K562 (cell line): Measurements from ENCODE around the gene NUP214. TPM values are rescaled to one million over a fixed set of nuclear protein-coding genes. Genes with fewer than 3 reads are reported as not detected.
A peak's percentile ranks its signal among the peaks of the same experiment; 100 is the strongest.

Experiments
- ATAC-seq: fragments of 200-7000 bp; cut with Tn5 transposase; 3 replicates; pipeline ENCODE4 v1.9.1; 2020; ENCODE audit warnings: moderate library complexity
- BruUV-seq: library from RNA; stranded (reverse); fragments of 400-500 nt; replicated peaks from 2 replicates; lab custom pipeline; 2021; lab: Mats Ljungman, UMichigan
- CTCF ChIA-PET: fragments of 300-600 bp; formaldehyde crosslinking; extraction: SDS; loops from one replicate; lab custom pipeline; 2021; ENCODE audit warnings: low intra/inter-chr PET ratio; lab: Yijun Ruan, JAX
- POLR2A ChIA-PET: fragments of 300-600, 350-650 bp; sonication (Branson Sonifier 250); formaldehyde crosslinking; extraction: SDS; loops from one replicate; lab custom pipeline; 2021; ENCODE audit warnings: antibody characterized with exemption, inconsistent platforms; lab: Yijun Ruan, JAX
- DNase-seq, 4 experiments: peaks; one replicate each; pipeline versions ENCODE4 v3.0.0 to v3.0.0-alpha.2; 2011 to 2018; ENCODE audit warnings: low spot score in 3 of 4, mixed read lengths in 3 of 4; ENCODE audit errors: extremely low read depth in 1 of 4
- FAIRE-seq: peaks from 2 replicates; lab custom pipeline; 2011; peaks lifted over from hg19 to GRCh38; lab: Jason Lieb, UNC
- H2AFZ ChIP-seq: 2 replicates; pipeline ENCODE4 v1.6.0; 2011; ENCODE audit warnings: low read depth, low read length, control low read depth, inconsistent platforms
- H3K27ac ChIP-seq: fragments of 200-600 bp; 3 replicates; pipeline ENCODE4 v1.8.0; 2011; ENCODE audit warnings: low read depth, mild to moderate bottlenecking, control low read depth, inconsistent platforms, low read length, moderate library complexity, mixed read lengths; ENCODE audit errors: extremely low read depth
- H3K27me3 ChIP-seq, 2 experiments: fragments of 300-600 bp in 1 of 2; 2 replicates in 1 of 2; 3 replicates in 1 of 2; pipeline versions ENCODE4 v1.6.0 to v1.8.0; 2011; ENCODE audit warnings: inconsistent platforms in 2 of 2, low read length in 2 of 2, mild to moderate bottlenecking in 1 of 2, mixed read lengths in 1 of 2, moderate library complexity in 1 of 2; ENCODE audit not compliant: control insufficient read depth in 2 of 2, insufficient read depth in 2 of 2
- H3K36me3 ChIP-seq: fragments of 300-600 bp; 3 replicates; pipeline ENCODE4 v1.8.0; 2011; ENCODE audit warnings: mild to moderate bottlenecking, low read length, inconsistent platforms; ENCODE audit not compliant: control insufficient read depth, insufficient read depth
- H3K4me1 ChIP-seq, 2 experiments: fragments of 200-600 bp in 1 of 2; replicated peaks in 1 of 2; 2 replicates in 1 of 2; 3 replicates in 1 of 2; pipeline versions ENCODE4 v1.5.1 to v1.8.0; 2011; ENCODE audit warnings: inconsistent platforms in 2 of 2, low read length in 2 of 2, mild to moderate bottlenecking in 1 of 2, mixed read lengths in 1 of 2, moderate library complexity in 1 of 2; ENCODE audit not compliant: control insufficient read depth in 2 of 2, insufficient read depth in 2 of 2
- H3K4me2 ChIP-seq: 2 replicates; pipeline ENCODE4 v1.6.1; 2011; ENCODE audit warnings: low read length, control low read depth, inconsistent platforms, mixed read lengths; ENCODE audit not compliant: insufficient read depth
- H3K4me3 ChIP-seq: fragments of 200-600 bp; sonication (generic), shearing (Covaris generic); 2 replicates; pipeline ENCODE4 v1.5.1; 2016; ENCODE audit warnings: control low read depth, inconsistent platforms
- H3K79me2 ChIP-seq: fragments of 200-600 bp; 3 replicates; pipeline ENCODE4 v1.8.0; 2011; ENCODE audit warnings: low read length, inconsistent platforms; ENCODE audit not compliant: control insufficient read depth, insufficient read depth
- H3K9ac ChIP-seq, 2 experiments: 2 replicates each; pipeline versions ENCODE4 v1.6.0 to v1.6.1; 2011; ENCODE audit warnings: low read depth in 2 of 2, low read length in 2 of 2, control low read depth in 1 of 2, inconsistent platforms in 1 of 2, mild to moderate bottlenecking in 1 of 2, mixed read lengths in 1 of 2; ENCODE audit not compliant: insufficient read depth in 1 of 2
- H3K9me1 ChIP-seq: one replicate; pipeline ENCODE4 v1.6.0; 2011; ENCODE audit warnings: inconsistent platforms, mild to moderate bottlenecking, low read length, moderate library complexity; ENCODE audit not compliant: control insufficient read depth, insufficient read depth
- H3K9me3 ChIP-seq: replicated peaks from 2 replicates; pipeline ENCODE4 v1.5.1; 2011; ENCODE audit warnings: low read depth, low read length, inconsistent platforms; ENCODE audit not compliant: control insufficient read depth, insufficient read depth
- H4K20me1 ChIP-seq: replicated peaks from 2 replicates; pipeline ENCODE4 v1.6.1; 2011; ENCODE audit warnings: low read length, inconsistent platforms, mixed read lengths; ENCODE audit not compliant: control insufficient read depth, insufficient read depth
- CAMTA2 ChIP-seq: fragments of 250-450 bp; sonication (Bioruptor Pico); conservative IDR thresholded peaks from 2 replicates; pipeline ENCODE4 v1.5.1; 2022
- CBX2 ChIP-seq: fragments of 200-600 bp; sonication (generic); IDR thresholded peaks from one replicate; pipeline ENCODE4 v1.6.1; 2012; ENCODE audit warnings: mild to moderate bottlenecking, low read length, inconsistent platforms; ENCODE audit not compliant: insufficient read depth, poor library complexity, severe bottlenecking
- CSDE1 ChIP-seq, 2 experiments: fragments of 450-650 bp; IDR thresholded peaks; 2 replicates each; pipeline ENCODE4 v1.6.1; 2016; ENCODE audit warnings: mild to moderate bottlenecking in 1 of 2
- FOXK2 ChIP-seq, 2 experiments: fragments of 450-650 bp; IDR thresholded peaks in 1 of 2; conservative IDR thresholded peaks in 1 of 2; 2 replicates each; pipeline ENCODE4 v1.6.1; 2016; ENCODE audit warnings: low read depth in 2 of 2, mild to moderate bottlenecking in 1 of 2
- LCOR ChIP-seq: sonication (generic); formaldehyde crosslinking; IDR thresholded peaks from 2 replicates; pipeline ENCODE4 v1.8.0; 2022; ENCODE audit warnings: mild to moderate bottlenecking, missing genetic modification reagents
- MTA3 ChIP-seq: fragments of 450-650 bp; formaldehyde crosslinking; IDR thresholded peaks from 2 replicates; pipeline ENCODE4 v1.6.1; 2017; ENCODE audit warnings: mild to moderate bottlenecking, borderline replicate concordance
- SMARCA4 ChIP-seq: fragments of 450-650 bp; IDR thresholded peaks from 2 replicates; pipeline ENCODE4 v1.6.1; 2016
- SP1 ChIP-seq: sonication (generic); formaldehyde crosslinking; IDR thresholded peaks from 2 replicates; pipeline ENCODE4 v1.8.1; 2022; ENCODE audit warnings: mild to moderate bottlenecking, missing genetic modification reagents
- SPI1 ChIP-seq: IDR thresholded peaks from 2 replicates; pipeline ENCODE4 v1.6.1; 2011; ENCODE audit warnings: low read depth, low read length, control low read depth, borderline replicate concordance
- XRCC5 ChIP-seq: fragments of 200-400 bp; formaldehyde crosslinking; IDR thresholded peaks from 2 replicates; pipeline ENCODE4 v1.6.1; 2017; ENCODE audit warnings: low read depth, mild to moderate bottlenecking, low read length
- YY1 ChIP-seq, 3 experiments: IDR thresholded peaks; 2 replicates each; pipeline ENCODE4 v1.6.1; 2011; ENCODE audit warnings: low read length in 2 of 3, mild to moderate bottlenecking in 2 of 3, moderate library complexity in 2 of 3, borderline replicate concordance in 1 of 3, control low read depth in 1 of 3, low read depth in 1 of 3; ENCODE audit not compliant: insufficient read depth in 3 of 3, insufficient replicate concordance in 2 of 3, control insufficient read depth in 1 of 3, insufficient read length in 1 of 3; ENCODE audit errors: extremely low read depth in 1 of 3
- ZBTB7A ChIP-seq: IDR thresholded peaks from 2 replicates; pipeline ENCODE4 v1.6.1; 2011; ENCODE audit warnings: low read depth, mild to moderate bottlenecking, low read length, moderate library complexity, borderline replicate concordance; ENCODE audit not compliant: control insufficient read depth
- ZFP30 ChIP-seq: fragments of 250-450 bp; sonication (Bioruptor Pico); IDR thresholded peaks from 2 replicates; pipeline ENCODE4 v1.8.0; 2022; ENCODE audit warnings: moderate library complexity, mild to moderate bottlenecking, inconsistent platforms, borderline replicate concordance
- ZNF354B ChIP-seq: fragments of 250-450 bp; sonication (Bioruptor Pico); IDR thresholded peaks from 2 replicates; pipeline ENCODE4 v1.4.0; 2020
- WGBS: fragments of 100-300 bp; shearing (Covaris generic); methylation state at CpG from one replicate; pipeline ENCODE4 v1.1.6; 2016; ENCODE audit warnings: low coverage, mixed read lengths; ENCODE audit not compliant: insufficient coverage; ENCODE audit errors: missing lambda C conversion rate; 5-methylcytosine and 5-hydroxymethylcytosine counted together
- in situ Hi-C: fragments of 300-500 bp; cut with MboI; formaldehyde crosslinking; loops from 4 replicates; pipeline ENCODE4 v1.15.0; 2018; ENCODE audit warnings: inconsistent platforms, mixed read lengths
- intact Hi-C: fragments of 100-400 bp; cut with micrococcal nuclease; formaldehyde crosslinking; loops from 2 replicates; pipeline ENCODE4 v1.14.2; 2022
- polyA plus RNA-seq, 8 experiments: library from polyadenylated mRNA; depleted of rRNA in 4 of 8; stranded (reverse) in 5 of 8; unstranded in 3 of 8; fragments of >200 nt; fragmentation: Nextera tagmentation in 2 of 8; fragmentation: Illumina TruSeq in 1 of 8; extraction: Ambion mirVana in 2 of 8; extraction: Trizol in 1 of 8; gene quantifications; 2 replicates each; pipeline versions ENCODE4 v1.2.1 to v1.2.3, GENCODE V29; 2011 to 2014; ENCODE audit warnings: inconsistent platforms in 1 of 8, missing spikeins in 1 of 8
- total RNA-seq, 7 experiments: library from RNA; depleted of rRNA in 6 of 7; stranded (reverse); fragments of >200 nt in 6 of 7; fragmentation: Illumina TruSeq in 2 of 7; extraction: Trizol in 2 of 7; gene quantifications; 2 replicates each; pipeline versions ENCODE4 v1.2.1 to v1.2.3, GENCODE V29; 2011 to 2021; ENCODE audit warnings: low replicate concordance in 1 of 7
- TF ChIP-seq, protein P1 (sequence below): fragments of 450-650 bp; IDR thresholded peaks from 2 replicates; pipeline ENCODE4 v1.6.1; 2017; ENCODE audit warnings: antibody characterized with exemption

The NUP214 gene
- total and polyA plus RNA-seq, 9 of the 15 experiments (the other 6 are each of a cell fraction or from before 2014, with no cell fraction given): 56.9 to 332 (median 97.1) TPM

DNA sequence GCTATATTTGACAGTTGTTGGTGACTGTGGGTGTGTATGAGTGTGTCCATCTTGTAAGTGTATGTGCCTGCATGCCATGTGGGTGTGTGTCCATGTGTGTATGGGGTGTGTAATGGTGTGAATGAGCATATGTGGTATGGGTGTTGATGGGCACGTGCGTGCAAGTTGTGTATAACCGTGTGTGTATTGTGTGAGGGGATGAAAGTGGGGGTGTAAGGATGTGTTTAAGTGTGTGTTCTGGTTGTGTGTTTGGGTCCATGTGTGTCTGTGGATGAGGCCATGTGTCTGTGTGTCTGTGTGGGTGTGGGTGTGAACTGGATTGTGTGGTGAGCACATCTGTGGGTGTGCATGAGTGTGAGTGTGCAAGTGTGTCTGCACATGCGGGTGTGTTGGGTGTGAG is 156.8 kb downstream of the NUP214 start:
- H3K9me1 ChIP-seq: peaks cover 8% of the 10 kb centered on the region
- in situ Hi-C loops: no loop called here
- no peak overlapping the region for H3K4me3 ChIP-seq
- intact Hi-C loops: no loop called here
- no peaks in the 10 kb centered on the region for H3K36me3 ChIP-seq
- H3K9me3 ChIP-seq: no peaks in the 10 kb centered on the region
- H2AFZ ChIP-seq: no peak overlapping the region
- H3K79me2 ChIP-seq: peaks cover 1% of the 10 kb centered on the region; the same call in 1 of the 3 replicates
- DNase-seq: no peak
- TF ChIP-seq MTA3 (no peak), SP1 (CRISPR knock-in tag) (no peak), SMARCA4 (no peak), SPI1 (no peak), CAMTA2 (CRISPR knock-in tag) (no peak), YY1 (IDR thresholded peaks at IDR 0.05; ENCODE audit: borderline replicate concordance in 1 of 3, control insufficient read depth in 1 of 3, extremely low read depth in 1 of 3, insufficient read depth in 3 of 3, insufficient read length in 1 of 3, insufficient replicate concordance in 2 of 3, low read depth in 1 of 3, low read length in 2 of 3) (no peak), ZFP30 (CRISPR knock-in tag) (no peak), ZNF354B (CRISPR knock-in tag) (no peak), ZBTB7A (no peak), XRCC5 (no peak), LCOR (CRISPR knock-in tag) (no peak), CBX2 (no peak), CSDE1 (IDR thresholded peaks at IDR 0.05) (no peak), FOXK2 (conservative IDR thresholded peaks at IDR 0.05 in 1 of 2, IDR thresholded peaks at IDR 0.05 in 1 of 2; ENCODE audit: low read depth in 2 of 2) (no peak)
- TF ChIP-seq, protein P1, sequence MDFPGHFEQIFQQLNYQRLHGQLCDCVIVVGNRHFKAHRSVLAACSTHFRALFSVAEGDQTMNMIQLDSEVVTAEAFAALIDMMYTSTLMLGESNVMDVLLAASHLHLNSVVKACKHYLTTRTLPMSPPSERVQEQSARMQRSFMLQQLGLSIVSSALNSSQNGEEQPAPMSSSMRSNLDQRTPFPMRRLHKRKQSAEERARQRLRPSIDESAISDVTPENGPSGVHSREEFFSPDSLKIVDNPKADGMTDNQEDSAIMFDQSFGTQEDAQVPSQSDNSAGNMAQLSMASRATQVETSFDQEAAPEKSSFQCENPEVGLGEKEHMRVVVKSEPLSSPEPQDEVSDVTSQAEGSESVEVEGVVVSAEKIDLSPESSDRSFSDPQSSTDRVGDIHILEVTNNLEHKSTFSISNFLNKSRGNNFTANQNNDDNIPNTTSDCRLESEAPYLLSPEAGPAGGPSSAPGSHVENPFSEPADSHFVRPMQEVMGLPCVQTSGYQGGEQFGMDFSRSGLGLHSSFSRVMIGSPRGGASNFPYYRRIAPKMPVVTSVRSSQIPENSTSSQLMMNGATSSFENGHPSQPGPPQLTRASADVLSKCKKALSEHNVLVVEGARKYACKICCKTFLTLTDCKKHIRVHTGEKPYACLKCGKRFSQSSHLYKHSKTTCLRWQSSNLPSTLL: no peak
- TF ChIP-seq, all 486 proteins: peak for 0
- no peak for ATAC-seq
- Histone ChIP-seq H3K4me2 (no peak overlapping the region), H3K4me1 (peaks cover 17 to 39% of the 10 kb centered on the region in 2 experiments), H3K9ac (0 out of 4 replicates have a peak overlapping the region, but pooled peaks of 1 of the 2 experiments have one; percentile 5), H3K27ac (no peak overlapping the region), H3K27me3 (peaks cover 3 to 13% of the 10 kb centered on the region in 2 experiments; a peak in 3 of 5 replicates), H4K20me1 (no peaks in the 10 kb centered on the region)
- ChIA-PET CTCF (no interaction called here), POLR2A (interaction anchor here (0.6 to 1.1 kb wide), 2 partner anchors 13 to 15 kb away, joined by 3 read pairs; no protein-coding TSS in a partner anchor)
- WGBS: 23% methylated on average over 4 of the region's 4 CpGs
- no TSS peak for BruUV-seq
- FAIRE-seq: no peak
